HUES64 (cell line): Measurements from ENCODE around the gene ZNF263.

Experiments used
- H3K27ac ChIP-seq: 2 replicates; pipeline ENCODE4 v1.7.0; 2013; ENCODE audit warnings: low read depth, low read length, inconsistent platforms
- H3K27me3 ChIP-seq: 2 replicates; pipeline ENCODE4 v1.6.1; 2013; ENCODE audit warnings: mild to moderate bottlenecking, low read length; ENCODE audit not compliant: insufficient read depth
- H3K36me3 ChIP-seq: 2 replicates; pipeline ENCODE4 v1.6.1; 2013; ENCODE audit warnings: mild to moderate bottlenecking, low read length; ENCODE audit not compliant: insufficient read depth
- H3K4me1 ChIP-seq: 2 replicates; pipeline ENCODE4 v1.6.1; 2013; ENCODE audit warnings: mild to moderate bottlenecking, low read length, moderate library complexity; ENCODE audit not compliant: insufficient read depth
- H3K4me3 ChIP-seq: 2 replicates; pipeline ENCODE4 v1.5.1; 2013; ENCODE audit warnings: mild to moderate bottlenecking, low read length, moderate library complexity
- H3K9ac ChIP-seq: 2 replicates; pipeline ENCODE4 v1.6.1; 2013; ENCODE audit warnings: mild to moderate bottlenecking, low read depth, low read length
- H3K9me3 ChIP-seq: 2 replicates; pipeline ENCODE4 v1.6.1; 2013; ENCODE audit warnings: low read depth, low read length; ENCODE audit not compliant: insufficient read depth
- WGBS: fragments of 150-250, 120-280 bp; methylation state at CpG from one replicate; pipeline ENCODE4 v1.1.7; 2013; ENCODE audit warnings: missing lambda C conversion rate; 5-methylcytosine and 5-hydroxymethylcytosine counted together

The ZNF263 gene

DNA sequence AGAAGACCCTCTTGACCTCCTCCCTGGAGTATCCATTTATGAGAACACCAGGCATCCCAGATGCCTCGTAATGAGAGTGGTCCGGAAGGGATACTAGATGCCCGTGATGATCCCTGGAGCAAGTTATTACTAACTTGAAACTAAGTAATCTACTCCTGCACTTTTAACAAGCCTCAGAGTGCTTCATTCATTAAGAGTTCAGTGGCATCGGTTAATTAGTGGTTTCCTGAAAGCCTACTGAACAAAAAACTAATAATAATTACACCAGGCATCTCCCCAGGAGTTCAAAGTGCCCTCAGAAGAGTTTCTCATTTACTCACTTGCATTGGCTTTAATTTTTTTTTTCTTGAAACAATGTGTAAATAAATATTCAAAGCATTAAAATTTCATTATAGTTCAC lies 44.2 kb downstream of the ZNF263 start:
- no peak overlapping the region for H3K4me3 ChIP-seq
- H3K27ac ChIP-seq = no peak overlapping the region
- no peak overlapping the region for H3K9ac ChIP-seq
- H3K27me3 ChIP-seq = no peaks in the 10 kb centered on the region
- WGBS = 91% methylated on average over 4 of the region's 4 CpGs
- H3K4me1 ChIP-seq = no peaks in the 10 kb centered on the region
- no peaks in the 10 kb centered on the region for H3K36me3 ChIP-seq
- peaks cover 14% of the 10 kb centered on the region for H3K9me3 ChIP-seq

DNA sequence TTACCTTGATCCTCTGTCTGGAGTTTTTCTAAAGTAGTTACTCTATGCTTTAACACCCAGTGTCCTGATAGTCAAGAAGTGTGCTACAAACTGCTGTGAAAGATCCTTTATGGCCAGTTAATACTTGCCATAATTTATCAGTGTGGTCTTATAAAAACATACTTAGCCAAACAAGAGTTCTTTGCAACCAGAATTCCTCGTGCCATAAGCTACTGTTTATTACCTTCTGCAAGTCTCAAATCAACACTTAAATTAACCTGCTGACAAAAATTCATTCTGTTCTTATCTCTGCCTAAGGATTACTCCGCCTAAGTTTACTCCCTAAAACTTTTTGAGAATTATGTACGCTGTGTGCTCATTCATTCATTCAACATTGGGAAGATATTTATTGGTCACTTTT lies 44.8 kb downstream of the ZNF263 start:
- H3K36me3 ChIP-seq = no peaks in the 10 kb centered on the region
- 69% methylated on average over 2 of the region's 3 CpGs for WGBS
- H3K4me3 ChIP-seq = no peak overlapping the region
- no peaks in the 10 kb centered on the region for H3K4me1 ChIP-seq
- no peak overlapping the region for H3K9ac ChIP-seq
- no peak overlapping the region for H3K27ac ChIP-seq
- peaks cover 14% of the 10 kb centered on the region for H3K9me3 ChIP-seq
- no peaks in the 10 kb centered on the region for H3K27me3 ChIP-seq

DNA sequence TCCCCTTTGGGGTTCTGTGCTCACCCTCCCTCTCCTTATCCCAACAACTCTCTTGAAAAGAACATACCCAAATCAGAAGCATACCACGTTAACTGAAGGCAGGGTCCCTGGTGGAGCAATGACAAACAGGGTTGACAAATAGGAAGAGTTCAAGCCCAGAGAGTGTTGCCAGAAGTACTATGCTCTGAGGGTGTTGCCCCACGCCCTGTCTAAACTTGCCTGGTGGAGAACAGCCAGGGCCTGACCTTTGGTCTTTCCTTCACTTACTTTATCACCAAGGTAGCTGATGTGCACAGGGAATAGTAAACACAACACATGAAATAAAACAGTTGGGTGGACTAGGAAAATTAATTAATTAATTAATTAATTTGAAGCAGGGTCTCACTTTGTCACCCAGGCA lies 45.4 kb downstream of the ZNF263 start:
- no peaks in the 10 kb centered on the region for H3K4me1 ChIP-seq
- no peaks in the 10 kb centered on the region for H3K36me3 ChIP-seq
- no peaks in the 10 kb centered on the region for H3K27me3 ChIP-seq
- H3K9me3 ChIP-seq = peaks cover 14% of the 10 kb centered on the region
- WGBS = 76% methylated on average over 2 of the region's 2 CpGs
- H3K27ac ChIP-seq = no peak overlapping the region
- no peak overlapping the region for H3K9ac ChIP-seq
- H3K4me3 ChIP-seq = no peak overlapping the region
